ENCODE data around the gene ILDR2.

ILDR2 gene

GRCh38 chr1:166924823-166925541 is 50.4 kb downstream of the ILDR2 start:
- DNase-seq (ENCODE audit: low read depth), result no peak

DNA sequence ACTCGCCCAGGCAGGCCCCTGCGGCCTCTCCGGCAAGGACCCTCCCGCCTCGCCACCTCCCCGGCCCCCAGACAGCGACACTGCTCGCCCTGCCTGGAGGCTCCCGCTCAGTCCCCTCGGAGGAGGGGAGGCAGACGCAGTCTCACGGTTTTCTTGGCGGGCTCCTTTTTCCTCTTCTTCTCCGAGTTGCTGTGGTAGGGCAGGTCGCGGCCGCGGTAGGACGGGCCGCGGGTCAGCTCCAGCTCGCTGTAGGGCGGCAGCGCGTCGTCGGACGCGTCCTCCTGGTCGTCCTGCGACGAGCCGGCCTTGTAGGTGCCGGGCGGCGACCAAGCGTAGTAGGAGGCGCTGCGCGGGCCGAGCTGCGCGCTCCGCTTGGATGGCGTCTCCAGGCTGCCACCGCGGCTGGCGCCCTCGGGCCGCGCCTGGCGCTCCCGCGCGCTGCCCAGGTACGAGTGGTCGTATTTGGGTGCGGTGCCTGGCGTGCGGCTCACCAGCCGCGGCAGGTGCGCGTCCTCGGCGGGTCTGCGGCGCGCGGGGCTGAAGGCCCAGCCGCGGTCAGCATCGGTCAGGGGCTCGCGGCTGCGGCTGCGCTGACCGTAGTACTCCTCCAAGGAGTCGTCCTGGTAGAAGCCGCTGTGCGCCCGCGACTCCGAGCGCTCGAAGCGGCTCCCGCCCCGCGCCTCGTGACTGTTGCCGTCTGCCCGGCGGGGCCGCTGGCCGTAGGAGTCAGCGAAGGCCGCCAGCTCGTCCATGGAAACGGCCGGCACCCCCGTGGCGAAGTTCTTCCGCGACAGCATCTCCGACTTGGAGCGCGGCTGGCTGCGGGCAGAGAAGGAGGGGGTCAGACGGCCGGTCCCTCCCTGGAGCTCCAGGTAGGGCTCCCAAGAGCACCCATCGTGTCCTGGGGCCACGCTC is 54.5 kb downstream of the ILDR2 start:
- DNase-seq (ENCODE audit: low read depth), result no peak

GRCh38 chr1:166918956-166919316 is 56.4 kb downstream of the ILDR2 start:
- no peak for DNase-seq (ENCODE audit: low read depth)

- DNase-seq (ENCODE audit: low read depth), result no peak
These were observed 57.0 kb downstream of the ILDR2 start for GRCh38 chr1:166918088-166918955.

- DNase-seq (ENCODE audit: low read depth), result no peak
These were observed 59.4 kb downstream of the ILDR2 start for GRCh38 chr1:166915941-166916340.

GRCh38 chr1:166915042-166915441 is 60.3 kb downstream of the ILDR2 start:
- DNase-seq (ENCODE audit: low read depth), result no peak

- DNase-seq (ENCODE audit: low read depth), result no peak
These were observed 61.2 kb downstream of the ILDR2 start for GRCh38 chr1:166914111-166914510.

DNA sequence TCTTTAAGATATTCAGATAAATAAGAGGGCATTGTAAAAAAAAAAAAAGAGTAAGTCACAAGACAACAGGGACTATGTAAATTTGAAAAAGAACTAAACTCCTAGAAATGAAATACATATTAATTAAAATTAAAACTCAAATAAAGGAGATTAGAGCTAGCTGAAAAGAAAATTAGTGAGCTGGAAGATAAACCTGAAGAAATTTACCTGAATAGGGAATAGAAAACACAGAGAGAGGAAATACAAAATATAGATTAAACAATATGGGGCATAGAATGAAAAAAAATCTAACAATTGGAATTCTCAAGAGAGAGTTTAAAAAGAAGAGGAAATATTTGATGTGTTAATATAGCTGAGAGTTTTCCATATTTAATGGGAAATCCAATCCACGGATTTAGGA is 63.7 kb downstream of the ILDR2 start:
- no peak for DNase-seq (ENCODE audit: low read depth)

DNA sequence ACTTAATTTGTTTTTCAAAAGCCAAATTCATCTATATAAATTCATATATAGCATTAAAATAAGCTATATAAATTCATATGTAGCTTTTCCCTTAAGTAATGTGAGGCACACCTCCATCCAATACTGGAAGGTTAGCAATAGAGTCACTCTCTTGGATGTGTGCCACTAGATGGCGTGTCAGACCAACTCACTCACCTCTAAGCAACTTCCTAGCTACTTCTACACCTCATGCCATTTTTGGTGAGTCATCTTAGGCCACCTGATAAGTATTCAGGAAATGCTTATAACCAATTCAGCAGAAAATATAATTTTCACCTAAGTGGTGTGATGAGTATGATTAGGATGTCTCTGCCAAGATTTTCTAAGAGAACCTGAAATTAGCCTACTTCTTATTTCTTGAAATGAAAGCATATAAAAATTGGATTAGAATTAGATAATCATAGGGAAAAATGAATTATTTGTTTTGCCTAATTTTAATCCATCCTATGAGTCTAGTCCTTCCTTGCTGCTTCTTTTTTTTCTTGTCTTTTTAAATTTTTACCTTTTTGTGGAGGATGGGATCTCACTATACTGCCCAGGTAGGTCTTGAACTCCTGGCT is 64.8 kb downstream of the ILDR2 start:
- peak; percentile 56 for DNase-seq (ENCODE audit: low read depth)

DNA sequence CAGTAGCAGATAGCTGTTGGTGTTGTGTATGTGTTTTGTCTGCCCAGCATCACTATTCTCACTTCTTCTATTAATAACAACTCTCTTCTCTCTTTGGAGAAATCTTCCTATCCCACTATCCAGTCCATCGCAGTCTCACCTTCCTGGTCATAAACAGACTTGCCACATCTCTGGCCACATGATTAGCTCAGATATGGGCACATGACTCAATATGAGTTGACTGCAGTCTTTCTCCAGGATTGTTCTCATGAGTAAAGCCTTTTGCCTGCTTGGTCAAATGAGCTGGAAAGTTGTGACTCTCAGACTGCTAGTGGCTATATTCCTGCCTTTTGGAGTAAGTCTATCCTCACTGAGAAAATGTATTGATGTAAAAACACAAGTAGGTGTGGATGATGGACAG is 66.4 kb downstream of the ILDR2 start:
- DNase-seq (ENCODE audit: low read depth), result no peak

DNA sequence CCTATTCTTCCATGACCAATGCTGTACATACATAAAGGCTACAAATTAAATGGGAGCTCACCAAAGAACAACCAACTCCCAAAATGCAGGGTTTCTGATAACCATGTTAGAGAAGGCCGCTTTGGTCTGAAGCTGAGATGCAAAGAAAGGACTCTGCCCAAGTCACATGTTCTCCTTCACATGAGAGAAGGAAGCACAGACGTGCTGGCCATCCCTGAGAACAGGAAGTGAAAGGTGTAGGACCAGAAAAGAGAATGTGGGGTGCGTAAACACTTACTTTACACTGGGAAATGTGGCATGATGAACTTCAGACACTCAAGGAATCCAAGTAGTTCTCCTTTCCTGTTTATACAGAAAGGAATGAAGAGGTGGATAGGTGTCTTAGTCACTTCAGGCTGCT is 67.6 kb downstream of the ILDR2 start:
- DNase-seq (ENCODE audit: low read depth), result no peak

- DNase-seq (ENCODE audit: low read depth), result no peak
These were observed 68.3 kb downstream of the ILDR2 start for GRCh38 chr1:166907051-166907450.

GRCh38 chr1:166906647-166907046 is 68.7 kb downstream of the ILDR2 start:
- DNase-seq (ENCODE audit: low read depth), result no peak

DNA sequence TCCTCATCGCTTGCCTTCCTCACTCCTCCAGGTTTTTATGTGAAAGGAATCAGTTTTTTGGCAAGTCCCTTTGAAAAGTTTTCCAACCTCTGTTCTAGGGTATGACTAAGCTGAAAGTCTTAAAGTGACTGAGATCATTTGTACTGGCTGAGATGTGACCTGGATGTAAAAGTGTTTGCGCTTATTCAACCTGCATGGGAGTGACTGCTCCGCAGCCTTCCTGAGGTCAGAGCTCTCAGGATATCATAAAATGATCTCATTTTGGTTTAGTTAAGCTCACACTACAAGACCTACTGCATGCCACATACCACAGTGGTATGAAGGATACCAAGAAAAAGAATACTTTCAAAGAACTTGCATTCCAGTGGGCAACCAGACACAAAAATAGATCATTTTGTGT is 69.4 kb downstream of the ILDR2 start:
- no peak for DNase-seq (ENCODE audit: low read depth)

- no peak for DNase-seq (ENCODE audit: low read depth)
These were observed 70.2 kb downstream of the ILDR2 start for GRCh38 chr1:166905136-166905535.

DNA sequence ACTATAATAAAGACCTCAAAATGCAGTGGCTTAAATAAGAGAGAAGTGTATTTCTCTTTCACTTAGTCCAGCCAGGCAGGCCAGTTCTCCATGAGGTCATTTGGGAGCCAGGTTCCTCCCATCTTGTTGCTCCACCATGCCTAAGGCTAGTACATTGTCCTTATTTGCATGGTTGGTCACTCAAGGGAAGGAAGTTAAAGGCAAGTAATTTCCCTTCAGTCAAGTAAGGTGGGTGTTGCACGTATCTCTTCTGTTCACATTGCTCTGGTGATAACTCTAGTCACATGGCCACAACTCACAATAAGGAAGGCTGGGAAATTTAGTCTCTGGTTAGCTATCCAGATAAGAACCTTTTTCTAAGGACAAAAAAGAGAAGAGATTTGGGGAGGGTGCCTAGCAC is 72.1 kb downstream of the ILDR2 start:
- no peak for DNase-seq (ENCODE audit: low read depth)

- no peak for DNase-seq (ENCODE audit: low read depth)
These were observed 73.1 kb downstream of the ILDR2 start for GRCh38 chr1:166902279-166902678.

- no peak for DNase-seq (ENCODE audit: low read depth)
These were observed 74.4 kb downstream of the ILDR2 start for GRCh38 chr1:166900987-166901386.

DNA sequence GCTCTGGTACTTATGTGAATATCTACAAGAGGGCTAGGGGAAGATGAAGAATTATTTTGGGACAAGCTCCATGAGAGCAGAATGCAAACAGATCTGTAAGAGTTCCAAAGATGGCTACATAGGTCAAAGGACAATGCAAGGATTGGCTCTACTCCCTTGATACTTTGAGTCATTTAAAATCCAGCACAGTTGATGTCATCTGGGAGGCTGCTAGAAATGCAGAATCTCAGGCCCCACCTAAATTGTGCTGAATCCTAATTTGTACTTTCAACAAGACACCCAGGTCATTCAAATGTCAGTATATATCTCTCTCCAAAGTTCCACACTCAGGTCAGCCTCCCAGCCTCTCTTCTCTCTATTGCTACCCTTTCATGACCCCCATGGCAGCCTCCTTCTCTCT is 75.6 kb downstream of the ILDR2 start:
- DNase-seq (ENCODE audit: low read depth), result no peak

DNA sequence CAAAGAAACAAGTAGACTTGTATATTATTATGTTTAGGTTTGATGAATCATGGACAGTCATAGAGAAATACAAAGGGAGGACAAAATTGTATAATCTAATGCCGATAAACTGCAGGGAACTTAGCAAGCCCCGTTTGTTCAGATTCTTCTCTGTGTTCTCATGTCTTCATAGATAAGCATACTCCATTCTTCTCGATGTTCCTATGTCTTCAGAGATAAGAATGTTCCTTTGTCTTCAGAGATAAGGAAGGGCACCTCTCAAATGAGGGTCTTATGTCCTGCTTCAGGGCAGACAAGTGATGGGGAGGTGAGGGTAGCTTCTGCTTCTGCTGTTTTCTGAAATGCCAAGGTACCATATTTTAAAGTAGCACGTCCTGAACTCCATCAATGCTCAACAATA is 79.6 kb downstream of the ILDR2 start:
- no peak for DNase-seq (ENCODE audit: low read depth)

DNA sequence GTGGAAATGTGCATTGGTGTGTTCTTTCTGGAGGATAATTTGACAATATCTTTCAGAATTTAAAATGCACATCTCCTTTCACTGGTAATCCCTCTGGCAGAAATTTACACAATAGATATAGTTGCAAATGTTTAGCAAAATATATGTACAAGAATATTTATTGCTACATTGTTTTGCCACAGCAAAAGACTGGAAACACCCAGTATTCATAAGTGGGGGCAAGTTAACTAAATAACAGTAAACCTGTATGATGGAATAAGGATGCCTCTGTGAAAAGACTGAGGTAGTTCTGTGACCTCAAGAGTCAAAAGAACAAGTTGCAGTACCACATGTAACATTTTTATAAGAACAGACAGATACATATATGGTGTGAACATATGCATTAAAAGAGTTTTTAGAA is 85.6 kb downstream of the ILDR2 start:
- no peak for DNase-seq (ENCODE audit: low read depth)
